Gastroesophageal sphincter (tissue), 4 donors: ENCODE results near the gene AASDH. TPM values are rescaled to one million over a fixed set of nuclear protein-coding genes. Genes with fewer than 3 reads are reported as not detected.

Source experiments
- ATAC-seq: fragments of 150-250 bp; one replicate; pipeline ENCODE4 v1.9.1; 2016; ENCODE audit warnings: mild to moderate bottlenecking, moderate library complexity
- H3K27ac ChIP-seq, 4 donors: fragments of 200-600 bp; sonication (generic) in 3 of 4; 1 replicate in 3 of 4; 2 replicates in 1 of 4; pipeline ENCODE4 v1.5.1; 2016 to 2019
- H3K27me3 ChIP-seq: fragments of 200-600 bp; sonication (generic); one replicate; pipeline ENCODE4 v1.5.1; 2019
- H3K36me3 ChIP-seq, 2 donors: fragments of 200-600 bp; sonication (generic); one replicate each; pipeline ENCODE4 v1.5.1; 2019; ENCODE audit warnings: control low read depth in 1 of 2
- H3K4me1 ChIP-seq, 3 donors: fragments of 200-600 bp; sonication (generic); 1 replicate in 2 of 3; 2 replicates in 1 of 3; pipeline ENCODE4 v1.5.1; 2016 to 2019; ENCODE audit warnings: control low read depth in 2 of 3
- H3K4me3 ChIP-seq, 2 donors: fragments of 200-600 bp; sonication (generic); one replicate each; pipeline ENCODE4 v1.5.1; 2019; ENCODE audit warnings: mild to moderate bottlenecking in 1 of 2, moderate library complexity in 1 of 2
- H3K9me3 ChIP-seq, 3 donors: fragments of 200-600 bp; sonication (generic); one replicate each; pipeline ENCODE4 v1.5.1; 2017 to 2019; ENCODE audit warnings: control low read depth in 2 of 3
- CTCF ChIP-seq, 4 experiments: fragments of 200-600 bp in 2 of 4; fragments of 450-650 bp in 2 of 4; sonication (generic) in 1 of 4; IDR thresholded peaks; one replicate each; pipeline ENCODE4 v1.5.1; 2017 to 2019; ENCODE audit warnings: antibody characterized with exemption in 4 of 4, mild to moderate bottlenecking in 2 of 4, moderate library complexity in 2 of 4
- EP300 ChIP-seq: sonication (generic); formaldehyde crosslinking; IDR thresholded peaks from one replicate; pipeline ENCODE4 v1.6.1; 2017; ENCODE audit warnings: antibody characterized with exemption, mild to moderate bottlenecking
- POLR2A ChIP-seq, 2 donors: fragments of 450-650 bp; IDR thresholded peaks; one replicate each; pipeline ENCODE4 v1.6.1; 2017; ENCODE audit warnings: antibody characterized with exemption in 2 of 2, mild to moderate bottlenecking in 2 of 2, moderate library complexity in 1 of 2
- POLR2AphosphoS5 ChIP-seq: sonication (generic); formaldehyde crosslinking; IDR thresholded peaks from one replicate; pipeline ENCODE4 v1.6.1; 2017; ENCODE audit warnings: antibody characterized with exemption
- WGBS, 2 donors: methylation state at CpG; one replicate each; pipeline ENCODE4 v1.1.5; 2018; ENCODE audit warnings: low coverage in 1 of 2; 5-methylcytosine and 5-hydroxymethylcytosine counted together
- total RNA-seq, 4 donors: library from RNA; depleted of rRNA; stranded (reverse); fragments of >200 nt; gene quantifications; one replicate each; pipeline ENCODE4 v1.1.0, GENCODE V29; 2016

The AASDH gene
- total RNA-seq, 4 donors from 2014 or later = 4.5 to 13.1 (median 9.5) TPM

GRCh38 chr4:56318555-56318954, 68.7 kb downstream of the AASDH start:
- WGBS, 2 donors = 83 to 100% methylated on average over 1 of the region's 1 CpG
- Histone ChIP-seq H3K4me3 (no peak overlapping the region), H3K27ac (no peak overlapping the region), H3K36me3 (no peaks in the 10 kb centered on the region), H3K27me3 (no peaks in the 10 kb centered on the region), H3K4me1 (no peaks in the 10 kb centered on the region), H3K9me3 (no peaks in the 10 kb centered on the region)
- ATAC-seq = no peak
- TF ChIP-seq CTCF (IDR thresholded peaks at IDR 0.05) = no peak
- no peak for TF ChIP-seq POLR2AphosphoS5
- TF ChIP-seq EP300 = no peak
- no peak for TF ChIP-seq POLR2A (IDR thresholded peaks at IDR 0.05)

GRCh38 chr4:56317749-56318148, 69.5 kb downstream of the AASDH start:
- H3K9me3 ChIP-seq = no peaks in the 10 kb centered on the region
- H3K4me1 ChIP-seq = no peaks in the 10 kb centered on the region
- no peaks in the 10 kb centered on the region for H3K36me3 ChIP-seq
- no peak overlapping the region for H3K4me3 ChIP-seq
- no peaks in the 10 kb centered on the region for H3K27me3 ChIP-seq
- ATAC-seq = no peak
- TF ChIP-seq CTCF (IDR thresholded peaks at IDR 0.05) = no peak
- no peak for TF ChIP-seq EP300
- TF ChIP-seq POLR2A (IDR thresholded peaks at IDR 0.05) = no peak
- no peak for TF ChIP-seq POLR2AphosphoS5
- no peak overlapping the region for H3K27ac ChIP-seq

DNA sequence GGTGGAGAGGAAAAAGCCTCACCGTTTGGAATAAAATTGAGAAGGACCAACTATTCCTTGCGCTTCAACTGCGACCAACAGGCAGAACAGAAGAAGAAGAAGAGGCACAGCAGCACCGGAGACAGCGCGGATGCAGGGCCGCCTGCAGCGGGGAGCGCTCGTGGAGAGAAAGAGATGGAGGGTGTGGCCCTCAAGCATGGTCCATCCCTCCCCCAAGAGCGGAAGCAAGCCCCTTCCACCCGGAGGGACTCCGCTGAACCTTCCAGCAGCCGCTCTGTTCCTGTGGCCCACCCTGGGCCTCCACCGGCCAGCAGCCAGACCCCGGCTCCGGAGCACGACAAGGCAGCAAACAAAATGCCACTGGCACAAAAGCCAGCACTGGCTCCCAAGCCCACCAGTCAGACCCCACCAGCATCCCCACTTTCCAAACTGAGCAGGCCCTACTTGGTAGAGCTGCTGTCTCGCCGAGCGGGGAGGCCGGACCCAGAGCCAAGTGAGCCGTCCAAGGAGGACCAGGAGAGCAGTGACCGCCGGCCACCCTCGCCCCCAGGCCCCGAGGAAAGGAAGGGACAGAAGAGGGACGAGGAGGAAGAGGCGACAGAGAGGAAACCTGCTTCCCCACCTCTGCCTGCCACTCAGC, 71.2 kb downstream of the AASDH start:
- Histone ChIP-seq H3K9me3 (no peaks in the 10 kb centered on the region), H3K27ac (no peak overlapping the region), H3K4me3 (no peak overlapping the region), H3K27me3 (no peaks in the 10 kb centered on the region), H3K4me1 (no peaks in the 10 kb centered on the region), H3K36me3 (no peaks in the 10 kb centered on the region)
- 72% methylated on average over 3 of the region's 29 CpGs; no CpG with 5 or more reads in 1 of the 2 donors for WGBS, 2 donors
- TF ChIP-seq EP300 = no peak
- TF ChIP-seq POLR2A (IDR thresholded peaks at IDR 0.05) = no peak
- no peak for TF ChIP-seq POLR2AphosphoS5
- no peak for TF ChIP-seq CTCF (IDR thresholded peaks at IDR 0.05)
- no peak for ATAC-seq

- ATAC-seq = no peak
- 88% methylated on average over 5 of the region's 24 CpGs; no CpG with 5 or more reads in 1 of the 2 donors for WGBS, 2 donors
- no peak for TF ChIP-seq CTCF (IDR thresholded peaks at IDR 0.05)
- TF ChIP-seq POLR2A (IDR thresholded peaks at IDR 0.05) = no peak
- TF ChIP-seq EP300 = no peak
- TF ChIP-seq POLR2AphosphoS5 = no peak
These were observed 71.7 kb downstream of the AASDH start for GRCh38 chr4:56315543-56315942.

GRCh38 chr4:56315041-56315440, 72.2 kb downstream of the AASDH start:
- no peaks in the 10 kb centered on the region for H3K4me1 ChIP-seq
- no peak for ATAC-seq
- 100% methylated on average over 2 of the region's 29 CpGs; no CpG with 5 or more reads in 1 of the 2 donors for WGBS, 2 donors
- no peaks in the 10 kb centered on the region for H3K9me3 ChIP-seq
- H3K27me3 ChIP-seq = no peaks in the 10 kb centered on the region
- H3K4me3 ChIP-seq = no peak overlapping the region
- no peak overlapping the region for H3K27ac ChIP-seq
- no peaks in the 10 kb centered on the region for H3K36me3 ChIP-seq
- TF ChIP-seq POLR2AphosphoS5 = no peak
- no peak for TF ChIP-seq EP300
- TF ChIP-seq CTCF (IDR thresholded peaks at IDR 0.05) = no peak
- TF ChIP-seq POLR2A (IDR thresholded peaks at IDR 0.05) = no peak

More at GRCh38 chr4:56315543-56315942, 71.7 kb downstream of the AASDH start:
- Histone ChIP-seq H3K27me3 (no peaks in the 10 kb centered on the region), H3K9me3 (no peaks in the 10 kb centered on the region), H3K4me1 (no peaks in the 10 kb centered on the region), H3K36me3 (no peaks in the 10 kb centered on the region), H3K27ac (no peak overlapping the region), H3K4me3 (no peak overlapping the region)
